ENCODE results near the gene FIGLA.
"Not testable (repeated sequence)": the region's sequence is repeated elsewhere in the genome, so short reads cannot be mapped to it uniquely, and the experiment has no call there.

The FIGLA gene

GRCh38 chr2:70743677-70744076 is 46.8 kb downstream of the FIGLA start:
- Histone ChIP-seq H3K79me2 (ENCODE audit: control insufficient read depth, low read length) (no peaks in the 10 kb centered on the region), H3K27ac (ENCODE audit: low read depth, low read length) (no peak overlapping the region), H3K36me3 (ENCODE audit: control insufficient read depth, low read length) (no peaks in the 10 kb centered on the region), H3K4me2 (ENCODE audit: low read length) (no peak overlapping the region), H4K20me1 (ENCODE audit: control insufficient read depth, insufficient read depth, low read depth, low read length) (no peaks in the 10 kb centered on the region), H3K9me3 (ENCODE audit: control insufficient read depth, insufficient read depth, low read length) (no peaks in the 10 kb centered on the region; the same call in 1 of the 2 replicates), H3K4me3 (ENCODE audit: low read length) (no peak overlapping the region), H3K27me3 (ENCODE audit: control insufficient read depth, low read length) (no peaks in the 10 kb centered on the region), H3K9me2 (replicated peaks; ENCODE audit: control insufficient read depth, low read length) (no peaks in the 10 kb centered on the region), H3F3A (ENCODE audit: control insufficient read depth, insufficient read depth) (no peaks in the 10 kb centered on the region), H3K4me1 (ENCODE audit: control insufficient read depth, low read length) (no peaks in the 10 kb centered on the region)
- TF ChIP-seq CTCF (IDR thresholded peaks at IDR 0.05; ENCODE audit: low read depth, low read length, poor library complexity, severe bottlenecking) (no peak), EZH2phosphoT487 (IDR thresholded peaks at IDR 0.05; ENCODE audit: borderline replicate concordance, low read length) (no peak)

- Histone ChIP-seq H3K79me2 (ENCODE audit: control insufficient read depth, low read length) (no peaks in the 10 kb centered on the region), H3K27ac (ENCODE audit: low read depth, low read length) (no peak overlapping the region), H3F3A (ENCODE audit: control insufficient read depth, insufficient read depth) (no peaks in the 10 kb centered on the region), H3K36me3 (ENCODE audit: control insufficient read depth, low read length) (no peaks in the 10 kb centered on the region), H3K4me3 (ENCODE audit: low read length) (no peak overlapping the region), H3K4me2 (ENCODE audit: low read length) (no peak overlapping the region), H3K9me3 (ENCODE audit: control insufficient read depth, insufficient read depth, low read length) (no peaks in the 10 kb centered on the region; the same call in 1 of the 2 replicates), H3K27me3 (ENCODE audit: control insufficient read depth, low read length) (no peaks in the 10 kb centered on the region), H3K9me2 (replicated peaks; ENCODE audit: control insufficient read depth, low read length) (no peaks in the 10 kb centered on the region), H4K20me1 (ENCODE audit: control insufficient read depth, insufficient read depth, low read depth, low read length) (no peaks in the 10 kb centered on the region), H3K4me1 (ENCODE audit: control insufficient read depth, low read length) (no peaks in the 10 kb centered on the region)
- TF ChIP-seq CTCF (IDR thresholded peaks at IDR 0.05; ENCODE audit: low read depth, low read length, poor library complexity, severe bottlenecking) (no peak), EZH2phosphoT487 (IDR thresholded peaks at IDR 0.05; ENCODE audit: borderline replicate concordance, low read length) (no peak)
These were observed 47.4 kb downstream of the FIGLA start for GRCh38 chr2:70743068-70743467.

GRCh38 chr2:70739492-70739891 is 51.0 kb downstream of the FIGLA start:
- H3K9me3 ChIP-seq (ENCODE audit: control insufficient read depth, insufficient read depth, low read length); H3F3A ChIP-seq (ENCODE audit: control insufficient read depth, insufficient read depth); H3K36me3 ChIP-seq (ENCODE audit: control insufficient read depth, low read length); H3K27me3 ChIP-seq (ENCODE audit: control insufficient read depth, low read length); H3K9me2 ChIP-seq (replicated peaks; ENCODE audit: control insufficient read depth, low read length); H3K4me1 ChIP-seq (ENCODE audit: control insufficient read depth, low read length); H3K27ac ChIP-seq (ENCODE audit: low read depth, low read length); H4K20me1 ChIP-seq (ENCODE audit: control insufficient read depth, insufficient read depth, low read depth, low read length); H3K4me2 ChIP-seq (ENCODE audit: low read length); H3K4me3 ChIP-seq (ENCODE audit: low read length); H3K79me2 ChIP-seq (ENCODE audit: control insufficient read depth, low read length): not testable (repeated sequence)

- H3K4me1 ChIP-seq (ENCODE audit: control insufficient read depth, low read length), result peaks cover 8% of the 10 kb centered on the region
- no peak overlapping the region for H3K4me3 ChIP-seq (ENCODE audit: low read length)
- H4K20me1 ChIP-seq (ENCODE audit: control insufficient read depth, insufficient read depth, low read depth, low read length), result no peaks in the 10 kb centered on the region
- no peak overlapping the region for H3K27ac ChIP-seq (ENCODE audit: low read depth, low read length)
- peaks cover 7% of the 10 kb centered on the region; the same call in 1 of the 2 replicates for H3K27me3 ChIP-seq (ENCODE audit: control insufficient read depth, low read length)
- no peaks in the 10 kb centered on the region for H3K9me3 ChIP-seq (ENCODE audit: control insufficient read depth, insufficient read depth, low read length)
- H3F3A ChIP-seq (ENCODE audit: control insufficient read depth, insufficient read depth), result no peaks in the 10 kb centered on the region
- no peaks in the 10 kb centered on the region for H3K79me2 ChIP-seq (ENCODE audit: control insufficient read depth, low read length)
- H3K4me2 ChIP-seq (ENCODE audit: low read length), result no peak overlapping the region
- no peak for TF ChIP-seq EZH2phosphoT487 (IDR thresholded peaks at IDR 0.05; ENCODE audit: borderline replicate concordance, low read length)
- no peak for TF ChIP-seq CTCF (IDR thresholded peaks at IDR 0.05; ENCODE audit: low read depth, low read length, poor library complexity, severe bottlenecking)
- H3K9me2 ChIP-seq (replicated peaks; ENCODE audit: control insufficient read depth, low read length), result no peaks in the 10 kb centered on the region
- no peaks in the 10 kb centered on the region for H3K36me3 ChIP-seq (ENCODE audit: control insufficient read depth, low read length)
These were observed 52.3 kb downstream of the FIGLA start for GRCh38 chr2:70738159-70738558.

Data from DOHH2 (cell line).